Measurements from ENCODE around the gene SOCS3. TPM values are rescaled to one million over a fixed set of nuclear protein-coding genes. Genes with fewer than 3 reads are reported as not detected.
A peak's percentile ranks its signal among the peaks of the same experiment; 100 is the strongest.

Gene SOCS3
- total RNA-seq, 1 experiment from 2014 or later = 103 TPM

GRCh38 chr17:78408476-78409050 is 48.7 kb upstream of the SOCS3 start:
- DNase-seq (no peak), ATAC-seq (peak; percentile 11; the same call in 1 of the 2 replicates)
- no TSS peak for BruUV-seq (replicated peaks)
- no peak for TF ChIP-seq CTCF (conservative IDR thresholded peaks at IDR 0.05; ENCODE audit: low read depth, low read length)
- TF ChIP-seq EZH2phosphoT487 (IDR thresholded peaks at IDR 0.05; ENCODE audit: borderline replicate concordance, low read length) = no peak
- no peak for TF ChIP-seq EZH2 (IDR thresholded peaks at IDR 0.05; ENCODE audit: low read length, unreplicated experiment)
- Histone ChIP-seq H3K36me3 (ENCODE audit: low read depth, low read length) (peaks cover 41% of the 10 kb centered on the region), H3K9me3 (ENCODE audit: low read length) (no peaks in the 10 kb centered on the region), H3K27ac (ENCODE audit: low read length) (no peak overlapping the region), H3K4me2 (ENCODE audit: low read length) (0 out of 2 replicates have a peak overlapping the region, but pooled peaks have one; percentile 1), H3K4me1 (ENCODE audit: insufficient read depth, low read length) (peaks cover 15% of the 10 kb centered on the region), H2AFZ (ENCODE audit: low read length) (no peak overlapping the region), H3K27me3 (ENCODE audit: low read length) (no peaks in the 10 kb centered on the region), H3K9me2 (replicated peaks; ENCODE audit: low read length) (no peaks in the 10 kb centered on the region), H3F3A (ENCODE audit: low read length, unreplicated experiment) (no peaks in the 10 kb centered on the region), H4K20me1 (ENCODE audit: low read length) (peaks cover 35% of the 10 kb centered on the region), H3K79me2 (ENCODE audit: low read length) (peaks cover 77% of the 10 kb centered on the region), H3K4me3 (ENCODE audit: low read length) (no peak overlapping the region), H3K9ac (ENCODE audit: low read length) (no peak overlapping the region)
- POLR2A ChIA-PET (ENCODE audit: unreplicated experiment) = no interaction called here
- CTCF ChIA-PET = no interaction called here
- intact Hi-C loops (cut with micrococcal nuclease) = no loop called here

GRCh38 chr17:78407387-78408000 is 47.6 kb upstream of the SOCS3 start:
- Histone ChIP-seq H3K27me3 (ENCODE audit: low read length) (no peaks in the 10 kb centered on the region), H3K9ac (ENCODE audit: low read length) (no peak overlapping the region), H3K9me3 (ENCODE audit: low read length) (no peaks in the 10 kb centered on the region), H3K9me2 (replicated peaks; ENCODE audit: low read length) (no peaks in the 10 kb centered on the region), H2AFZ (ENCODE audit: low read length) (no peak overlapping the region), H3K27ac (ENCODE audit: low read length) (no peak overlapping the region), H3K4me3 (ENCODE audit: low read length) (no peak overlapping the region), H3K4me2 (ENCODE audit: low read length) (no peak overlapping the region), H3F3A (ENCODE audit: low read length, unreplicated experiment) (no peaks in the 10 kb centered on the region), H3K36me3 (ENCODE audit: low read depth, low read length) (peaks cover 44% of the 10 kb centered on the region), H4K20me1 (ENCODE audit: low read length) (peaks cover 35% of the 10 kb centered on the region), H3K79me2 (ENCODE audit: low read length) (peaks cover 72% of the 10 kb centered on the region), H3K4me1 (ENCODE audit: insufficient read depth, low read length) (peaks cover 15% of the 10 kb centered on the region)
- BruUV-seq (replicated peaks) = no TSS peak
- no peak for DNase-seq
- ChIA-PET CTCF (no interaction called here), POLR2A (ENCODE audit: unreplicated experiment) (no interaction called here)
- ATAC-seq = no peak
- intact Hi-C loops (cut with micrococcal nuclease) = no loop called here
- no peak for TF ChIP-seq EZH2 (IDR thresholded peaks at IDR 0.05; ENCODE audit: low read length, unreplicated experiment)
- no peak for TF ChIP-seq EZH2phosphoT487 (IDR thresholded peaks at IDR 0.05; ENCODE audit: borderline replicate concordance, low read length)
- TF ChIP-seq CTCF (conservative IDR thresholded peaks at IDR 0.05; ENCODE audit: low read depth, low read length) = no peak

GRCh38 chr17:78406920-78407319 is 47.0 kb upstream of the SOCS3 start:
- Histone ChIP-seq H4K20me1 (ENCODE audit: low read length) (peaks cover 32% of the 10 kb centered on the region), H3K4me2 (ENCODE audit: low read length) (no peak overlapping the region), H2AFZ (ENCODE audit: low read length) (no peak overlapping the region), H3K79me2 (ENCODE audit: low read length) (peaks cover 66% of the 10 kb centered on the region), H3K27me3 (ENCODE audit: low read length) (no peaks in the 10 kb centered on the region), H3K4me1 (ENCODE audit: insufficient read depth, low read length) (peaks cover 15% of the 10 kb centered on the region), H3K36me3 (ENCODE audit: low read depth, low read length) (peaks cover 43% of the 10 kb centered on the region), H3K9me2 (replicated peaks; ENCODE audit: low read length) (no peaks in the 10 kb centered on the region), H3K4me3 (ENCODE audit: low read length) (no peak overlapping the region), H3K9me3 (ENCODE audit: low read length) (no peaks in the 10 kb centered on the region), H3K27ac (ENCODE audit: low read length) (no peak overlapping the region), H3F3A (ENCODE audit: low read length, unreplicated experiment) (no peaks in the 10 kb centered on the region), H3K9ac (ENCODE audit: low read length) (no peak overlapping the region)
- ChIA-PET POLR2A (ENCODE audit: unreplicated experiment) (no interaction called here), CTCF (no interaction called here)
- TF ChIP-seq CTCF (conservative IDR thresholded peaks at IDR 0.05; ENCODE audit: low read depth, low read length) = no peak
- DNase-seq (no peak), ATAC-seq (no peak)
- BruUV-seq (replicated peaks) = no TSS peak
- intact Hi-C loops (cut with micrococcal nuclease) = no loop called here

All from PC-3 (cell line).